Measurements from ENCODE around the gene FAM83D. TPM values are rescaled to one million over a fixed set of nuclear protein-coding genes. Genes with fewer than 3 reads are reported as not detected.
"Not testable (repeated sequence)": the region's sequence is repeated elsewhere in the genome, so short reads cannot be mapped to it uniquely, and the experiment has no call there.

FAM83D gene
- polyA plus RNA-seq, 1 donor: 7.8 TPM

DNA sequence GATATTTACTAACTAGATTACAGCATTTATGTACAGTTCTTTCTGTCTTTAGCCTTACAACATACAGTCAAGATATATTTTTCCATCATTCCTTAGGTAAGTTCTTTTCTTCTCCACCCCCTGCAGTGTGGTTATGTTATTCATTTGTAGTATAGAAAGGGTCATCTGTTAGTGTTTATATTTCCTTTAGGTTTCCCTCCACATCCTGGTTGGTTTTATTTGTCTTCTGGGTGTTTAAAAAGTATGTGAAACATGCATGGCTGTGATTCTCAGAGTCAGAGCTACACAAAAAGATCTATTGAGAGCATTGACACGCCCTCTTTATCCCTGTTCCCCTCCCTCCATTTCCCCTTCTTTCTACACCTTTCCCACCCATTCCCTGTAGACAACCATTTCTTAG is 56.1 kb downstream of the FAM83D start:
- Histone ChIP-seq H3K27ac (ENCODE audit: low read length) (no peak overlapping the region), H3K4me3 (ENCODE audit: low read length) (no peak overlapping the region), H3K27me3 (ENCODE audit: control insufficient read depth, insufficient read depth, low read length) (no peaks in the 10 kb centered on the region), H3K9me3 (ENCODE audit: control insufficient read depth, low read depth, low read length) (no peaks in the 10 kb centered on the region), H3K36me3 (ENCODE audit: control insufficient read depth, insufficient read depth, low read length) (peaks cover 7% of the 10 kb centered on the region), H3K4me1 (ENCODE audit: control insufficient read depth, insufficient read depth, low read length) (peaks cover 3% of the 10 kb centered on the region)
- WGBS (ENCODE audit: insufficient coverage, low lambda C conversion rate): 100% methylated on average over 1 of the region's 1 CpG
- DNase-seq: no peak

DNA sequence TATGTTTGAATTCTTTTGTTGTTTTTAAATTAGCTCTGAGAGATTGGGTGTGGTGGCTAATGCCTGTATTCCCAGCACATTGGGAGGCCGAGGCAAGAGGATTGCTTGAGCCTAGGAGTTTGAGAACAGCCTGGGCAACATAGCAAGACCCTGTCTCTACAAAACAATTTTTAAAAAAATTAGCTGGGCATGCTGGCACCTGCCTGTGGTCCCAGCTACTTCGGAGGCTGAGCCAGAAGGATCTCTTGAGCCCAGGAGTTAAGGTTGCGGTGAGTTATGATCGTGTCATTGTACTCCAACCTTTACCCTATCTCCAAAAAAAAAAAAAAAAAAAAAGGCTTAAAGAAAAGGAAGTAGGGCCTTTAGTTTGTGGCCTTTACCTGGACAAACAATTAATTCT is 58.8 kb downstream of the FAM83D start:
- Histone ChIP-seq H3K36me3 (ENCODE audit: control insufficient read depth, insufficient read depth, low read length) (peaks cover 13% of the 10 kb centered on the region), H3K4me1 (ENCODE audit: control insufficient read depth, insufficient read depth, low read length) (peaks cover 3% of the 10 kb centered on the region), H3K4me3 (ENCODE audit: low read length) (no peak overlapping the region), H3K27ac (ENCODE audit: low read length) (no peak overlapping the region), H3K9me3 (ENCODE audit: control insufficient read depth, low read depth, low read length) (no peaks in the 10 kb centered on the region), H3K27me3 (ENCODE audit: control insufficient read depth, insufficient read depth, low read length) (no peaks in the 10 kb centered on the region)
- no peak for DNase-seq
- no CpG with 5 or more reads among the region's 4 CpGs for WGBS (ENCODE audit: insufficient coverage, low lambda C conversion rate)

DNA sequence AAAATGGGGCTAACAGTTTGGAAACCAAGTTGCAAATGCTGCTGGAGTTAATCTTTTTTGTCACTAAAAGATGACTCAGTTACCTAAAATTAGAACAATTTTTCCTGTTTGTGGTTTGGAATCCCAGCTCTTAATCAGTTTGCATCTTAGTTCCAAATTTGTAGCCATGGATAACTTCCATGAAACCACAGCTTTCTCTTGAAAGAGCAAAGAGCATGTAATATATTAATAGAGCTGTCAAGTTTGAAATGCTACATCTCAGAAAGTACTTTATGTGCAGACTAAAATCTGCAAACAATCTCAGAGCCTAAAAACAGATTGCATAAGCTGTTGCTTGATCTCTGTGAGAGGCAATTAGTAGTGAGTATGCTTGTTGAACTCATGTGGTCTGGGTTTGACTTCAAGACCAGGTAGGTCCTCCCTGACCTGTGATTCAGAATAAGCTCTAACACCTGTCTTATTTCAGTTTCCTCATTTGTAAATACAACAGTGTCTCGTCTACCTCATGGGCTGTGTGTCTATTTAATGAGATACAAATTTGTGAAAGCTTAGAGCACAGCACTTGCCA is 59.5 kb downstream of the FAM83D start:
- no peak overlapping the region for H3K27ac ChIP-seq (ENCODE audit: low read length)
- no CpG with 5 or more reads among the region's 1 CpG for WGBS (ENCODE audit: insufficient coverage, low lambda C conversion rate)
- no peaks in the 10 kb centered on the region for H3K9me3 ChIP-seq (ENCODE audit: control insufficient read depth, low read depth, low read length)
- DNase-seq: peak in 1 of 2 donors; percentile 14
- no peak overlapping the region for H3K4me3 ChIP-seq (ENCODE audit: low read length)
- H3K4me1 ChIP-seq (ENCODE audit: control insufficient read depth, insufficient read depth, low read length): peaks cover 3% of the 10 kb centered on the region
- H3K36me3 ChIP-seq (ENCODE audit: control insufficient read depth, insufficient read depth, low read length): peaks cover 19% of the 10 kb centered on the region
- no peaks in the 10 kb centered on the region for H3K27me3 ChIP-seq (ENCODE audit: control insufficient read depth, insufficient read depth, low read length)

DNA sequence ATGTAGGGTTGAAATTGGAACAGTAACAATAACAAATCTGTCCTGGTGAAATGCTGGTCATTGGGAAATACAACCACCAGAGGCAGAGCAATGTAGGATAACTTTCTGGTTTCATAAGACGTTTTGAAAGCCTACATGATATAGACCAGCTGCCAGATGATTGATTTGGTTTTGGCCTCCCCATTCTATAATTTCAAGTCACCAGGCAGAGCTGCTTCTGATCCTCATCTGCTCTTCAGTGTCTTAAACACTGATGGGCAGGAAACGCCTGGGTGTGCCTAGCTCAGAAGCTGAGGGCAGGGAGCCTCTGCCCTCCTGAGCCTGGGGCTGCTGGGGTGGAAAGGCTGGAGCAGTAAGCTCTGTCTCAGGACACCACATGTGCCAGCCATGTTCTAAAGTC is 60.4 kb downstream of the FAM83D start:
- H3K27ac ChIP-seq (ENCODE audit: low read length): no peak overlapping the region
- WGBS (ENCODE audit: insufficient coverage, low lambda C conversion rate): no CpG with 5 or more reads among the region's 2 CpGs
- H3K36me3 ChIP-seq (ENCODE audit: control insufficient read depth, insufficient read depth, low read length): peaks cover 23% of the 10 kb centered on the region
- no peaks in the 10 kb centered on the region for H3K27me3 ChIP-seq (ENCODE audit: control insufficient read depth, insufficient read depth, low read length)
- H3K9me3 ChIP-seq (ENCODE audit: control insufficient read depth, low read depth, low read length): no peaks in the 10 kb centered on the region
- no peak overlapping the region for H3K4me3 ChIP-seq (ENCODE audit: low read length)
- no peak for DNase-seq
- H3K4me1 ChIP-seq (ENCODE audit: control insufficient read depth, insufficient read depth, low read length): peaks cover 3% of the 10 kb centered on the region

DNA sequence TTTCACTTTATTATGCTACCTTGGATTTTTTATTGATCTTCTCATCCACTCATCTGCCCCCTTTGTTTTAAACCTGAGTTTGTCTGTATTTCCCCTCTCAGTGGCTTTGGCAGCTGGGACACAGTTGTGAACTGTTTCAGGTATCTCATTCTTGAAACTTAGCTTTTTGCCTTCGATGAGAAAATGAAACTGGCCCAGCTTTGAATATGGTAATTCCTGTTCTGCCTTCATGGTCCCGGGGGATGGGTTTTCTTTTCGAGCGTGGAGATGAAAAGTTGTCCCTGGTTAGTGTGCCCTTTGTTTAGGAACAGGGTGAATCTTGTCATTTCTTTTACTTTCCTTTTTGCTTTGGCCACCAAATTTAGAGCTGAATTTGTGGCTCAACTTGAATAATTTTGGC is 61.6 kb downstream of the FAM83D start:
- no peak for DNase-seq
- Histone ChIP-seq H3K27me3 (ENCODE audit: control insufficient read depth, insufficient read depth, low read length) (no peaks in the 10 kb centered on the region), H3K9me3 (ENCODE audit: control insufficient read depth, low read depth, low read length) (no peaks in the 10 kb centered on the region), H3K27ac (ENCODE audit: low read length) (no peak overlapping the region), H3K36me3 (ENCODE audit: control insufficient read depth, insufficient read depth, low read length) (peaks cover 26% of the 10 kb centered on the region), H3K4me3 (ENCODE audit: low read length) (no peak overlapping the region), H3K4me1 (ENCODE audit: control insufficient read depth, insufficient read depth, low read length) (peaks cover 3% of the 10 kb centered on the region)
- 100% methylated on average over 2 of the region's 4 CpGs for WGBS (ENCODE audit: insufficient coverage, low lambda C conversion rate)

DNA sequence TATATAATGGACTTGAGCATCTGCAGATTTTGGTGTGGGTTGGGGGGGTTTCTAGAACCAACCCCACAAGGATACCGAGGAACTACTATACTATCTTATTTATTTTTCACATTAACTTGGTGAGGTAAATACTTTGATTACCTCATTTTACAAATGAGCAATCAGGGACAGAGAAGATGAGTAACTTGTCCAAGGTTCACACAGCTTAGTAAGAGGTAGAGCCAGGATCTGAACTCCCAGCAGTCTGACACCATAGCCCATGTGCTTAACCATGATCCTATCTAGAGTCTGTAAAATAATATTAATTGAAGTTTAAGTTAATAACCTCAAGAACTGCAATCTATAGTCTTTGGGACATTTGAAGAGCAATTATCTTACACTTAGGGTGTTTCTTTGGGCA is 64.5 kb downstream of the FAM83D start:
- Histone ChIP-seq H3K27me3 (ENCODE audit: control insufficient read depth, insufficient read depth, low read length) (no peaks in the 10 kb centered on the region), H3K4me1 (ENCODE audit: control insufficient read depth, insufficient read depth, low read length) (peaks cover 3% of the 10 kb centered on the region), H3K36me3 (ENCODE audit: control insufficient read depth, insufficient read depth, low read length) (peaks cover 32% of the 10 kb centered on the region), H3K27ac (ENCODE audit: low read length) (no peak overlapping the region), H3K9me3 (ENCODE audit: control insufficient read depth, low read depth, low read length) (no peaks in the 10 kb centered on the region), H3K4me3 (ENCODE audit: low read length) (no peak overlapping the region)
- no peak for DNase-seq
- no CpG with 5 or more reads among the region's 1 CpG for WGBS (ENCODE audit: insufficient coverage, low lambda C conversion rate)

DNA sequence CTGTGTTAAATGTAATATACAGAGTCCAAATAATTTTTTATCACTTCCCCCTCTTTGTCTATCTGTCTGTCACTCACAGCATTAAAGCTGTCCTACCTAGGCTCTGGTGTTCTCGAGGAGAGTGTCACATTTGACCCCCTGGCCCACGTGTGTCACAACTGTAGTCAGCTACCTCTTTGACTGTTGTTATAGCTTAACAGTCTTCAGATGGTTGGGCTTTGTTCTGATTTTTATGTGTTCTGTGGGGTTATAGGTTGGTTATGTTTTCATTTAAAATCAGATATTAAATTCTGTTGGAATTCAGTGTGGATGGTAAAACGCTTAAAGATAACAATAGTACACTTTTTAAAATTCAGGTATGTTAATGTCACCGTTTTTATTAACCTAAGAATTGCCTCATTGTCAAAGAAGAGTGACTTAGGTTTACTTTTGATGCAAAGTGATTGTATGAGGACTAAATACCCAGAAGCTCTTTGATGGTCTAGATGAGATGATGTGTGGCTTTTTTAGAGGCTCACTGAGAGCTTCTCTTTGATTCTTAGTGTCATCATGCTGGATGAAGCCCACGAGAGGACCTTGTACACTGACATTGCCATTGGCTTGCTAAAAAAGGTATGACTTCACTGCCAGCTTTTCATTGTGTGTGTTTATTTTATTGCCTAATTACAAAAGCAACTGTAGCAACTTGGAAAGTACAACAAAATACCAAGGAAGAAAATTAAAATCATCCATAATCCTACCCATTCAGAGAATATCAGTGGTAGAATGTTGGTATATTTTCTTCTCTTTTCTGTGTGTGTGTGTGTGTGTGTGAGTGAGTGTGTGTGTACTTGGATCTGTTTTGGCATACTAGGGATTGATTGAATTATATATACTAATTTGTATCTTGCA is 65.8 kb downstream of the FAM83D start:
- DNase-seq: no peak
- H3K4me1 ChIP-seq (ENCODE audit: control insufficient read depth, insufficient read depth, low read length): no peaks in the 10 kb centered on the region
- H3K27ac ChIP-seq (ENCODE audit: low read length): no peak overlapping the region
- no peaks in the 10 kb centered on the region for H3K27me3 ChIP-seq (ENCODE audit: control insufficient read depth, insufficient read depth, low read length)
- no CpG with 5 or more reads among the region's 5 CpGs for WGBS (ENCODE audit: insufficient coverage, low lambda C conversion rate)
- H3K4me3 ChIP-seq (ENCODE audit: low read length): no peak overlapping the region
- peaks cover 42% of the 10 kb centered on the region for H3K36me3 ChIP-seq (ENCODE audit: control insufficient read depth, insufficient read depth, low read length)
- no peaks in the 10 kb centered on the region for H3K9me3 ChIP-seq (ENCODE audit: control insufficient read depth, low read depth, low read length)

DNA sequence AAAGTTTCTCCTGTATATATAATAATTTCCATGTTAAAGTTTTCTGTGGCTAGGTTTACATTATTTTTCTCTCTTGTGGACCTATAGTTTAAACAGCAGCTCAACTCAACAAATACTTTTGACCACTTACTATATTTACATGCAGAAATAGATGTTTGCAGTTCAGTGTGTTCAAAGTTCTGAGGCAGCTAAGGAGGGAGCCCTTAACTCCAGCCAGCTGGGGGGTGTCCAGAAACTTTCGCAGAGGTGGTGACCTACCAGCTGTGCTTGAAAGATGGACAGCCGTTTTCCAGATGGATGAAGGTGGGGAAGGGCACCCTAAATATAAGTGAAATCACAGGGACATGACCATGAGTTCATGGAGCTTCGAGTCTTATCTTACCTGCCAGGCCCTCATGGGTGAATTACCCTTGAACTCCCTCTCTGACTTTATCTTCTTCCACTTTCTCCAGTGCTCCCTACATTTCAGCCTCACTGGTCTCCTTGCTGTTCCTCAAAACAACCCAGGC is 69.4 kb downstream of the FAM83D start:
- no peak overlapping the region for H3K27ac ChIP-seq (ENCODE audit: low read length)
- DNase-seq: no peak
- H3K9me3 ChIP-seq (ENCODE audit: control insufficient read depth, low read depth, low read length): no peaks in the 10 kb centered on the region
- peaks cover 53% of the 10 kb centered on the region for H3K36me3 ChIP-seq (ENCODE audit: control insufficient read depth, insufficient read depth, low read length)
- WGBS (ENCODE audit: insufficient coverage, low lambda C conversion rate): no CpG with 5 or more reads among the region's 3 CpGs
- H3K4me1 ChIP-seq (ENCODE audit: control insufficient read depth, insufficient read depth, low read length): no peaks in the 10 kb centered on the region
- H3K4me3 ChIP-seq (ENCODE audit: low read length): no peak overlapping the region
- H3K27me3 ChIP-seq (ENCODE audit: control insufficient read depth, insufficient read depth, low read length): no peaks in the 10 kb centered on the region

DNA sequence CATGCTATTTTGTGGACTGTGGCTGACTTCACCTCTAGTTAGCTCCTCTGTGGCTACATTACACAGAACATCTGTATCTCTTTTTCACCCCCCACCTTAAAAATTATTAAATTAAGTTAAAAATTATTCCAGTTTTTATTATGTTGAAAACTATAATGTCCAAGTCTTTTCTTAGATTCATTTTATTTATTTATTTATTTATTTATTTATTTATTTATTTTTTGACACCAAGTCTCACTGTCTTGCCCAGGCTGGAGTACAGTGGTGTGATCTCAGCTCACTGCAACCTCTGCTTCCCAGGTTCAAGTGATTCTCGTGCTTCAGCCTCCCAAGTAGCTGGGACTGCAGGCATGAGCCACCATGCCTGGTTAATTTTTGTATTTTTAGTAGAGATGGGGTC is 70.6 kb downstream of the FAM83D start:
- peaks cover 56% of the 10 kb centered on the region for H3K36me3 ChIP-seq (ENCODE audit: control insufficient read depth, insufficient read depth, low read length)
- not testable (repeated sequence) for H3K27me3 ChIP-seq (ENCODE audit: control insufficient read depth, insufficient read depth, low read length); DNase-seq; H3K4me3 ChIP-seq (ENCODE audit: low read length); H3K9me3 ChIP-seq (ENCODE audit: control insufficient read depth, low read depth, low read length); H3K27ac ChIP-seq (ENCODE audit: low read length); H3K4me1 ChIP-seq (ENCODE audit: control insufficient read depth, insufficient read depth, low read length)
- no CpG with 5 or more reads among the region's 1 CpG for WGBS (ENCODE audit: insufficient coverage, low lambda C conversion rate)

DNA sequence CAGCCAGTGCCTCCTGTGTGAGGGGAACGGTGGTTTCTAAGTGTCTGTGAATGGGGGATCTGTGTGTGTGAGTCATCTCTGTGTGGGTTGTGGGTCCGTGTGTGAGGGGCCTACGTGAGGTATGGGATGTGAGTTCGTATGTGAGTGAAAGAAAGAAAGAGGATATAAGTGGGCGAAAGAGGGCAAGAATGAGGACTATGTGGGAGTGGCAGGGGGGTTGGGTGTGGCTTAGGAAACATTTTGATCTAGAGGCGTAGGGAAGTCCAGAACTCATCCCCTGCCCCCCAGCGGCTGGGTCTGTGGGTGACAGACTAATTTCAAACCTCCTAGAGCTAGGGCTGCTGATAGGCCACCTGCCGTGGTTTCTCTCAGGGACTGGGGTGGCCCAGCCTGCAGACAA is 71.4 kb downstream of the FAM83D start:
- H3K4me1 ChIP-seq (ENCODE audit: control insufficient read depth, insufficient read depth, low read length): no peaks in the 10 kb centered on the region
- no peaks in the 10 kb centered on the region for H3K9me3 ChIP-seq (ENCODE audit: control insufficient read depth, low read depth, low read length)
- peaks cover 62% of the 10 kb centered on the region for H3K36me3 ChIP-seq (ENCODE audit: control insufficient read depth, insufficient read depth, low read length)
- WGBS (ENCODE audit: insufficient coverage, low lambda C conversion rate): no CpG with 5 or more reads among the region's 8 CpGs
- no peak overlapping the region for H3K4me3 ChIP-seq (ENCODE audit: low read length)
- no peaks in the 10 kb centered on the region for H3K27me3 ChIP-seq (ENCODE audit: control insufficient read depth, insufficient read depth, low read length)
- no peak for DNase-seq
- H3K27ac ChIP-seq (ENCODE audit: low read length): no peak overlapping the region
